CD14-positive monocyte (primary cell): ENCODE data around the gene RASAL2. TPM values are rescaled to one million over a fixed set of nuclear protein-coding genes. Genes with fewer than 3 reads are reported as not detected.

Experiments used
- DNase-seq, 3 donors: peaks; one replicate each; pipeline ENCODE4 v3.0.0-alpha.2; 2011 to 2022
- H2AFZ ChIP-seq: 2 replicates; pipeline ENCODE4 v1.6.0; 2012; ENCODE audit warnings: mild to moderate bottlenecking, low read depth, low read length, inconsistent platforms; ENCODE audit not compliant: insufficient read depth, poor library complexity, severe bottlenecking
- H3K27ac ChIP-seq, 2 donors: 1 replicate in 1 of 2; 2 replicates in 1 of 2; pipeline ENCODE4 v1.5.1; 2012 to 2013; ENCODE audit warnings: low read length in 2 of 2, control low read depth in 1 of 2, inconsistent platforms in 1 of 2, low read depth in 1 of 2, mild to moderate bottlenecking in 1 of 2
- H3K27me3 ChIP-seq, 2 donors: one replicate each; pipeline versions ENCODE4 v1.6.0 to v1.6.1; 2011 to 2013; ENCODE audit warnings: low read length in 2 of 2; ENCODE audit not compliant: control insufficient read depth in 2 of 2, insufficient read depth in 2 of 2
- H3K36me3 ChIP-seq, 2 donors: replicated peaks in 1 of 2; 1 replicate in 1 of 2; 2 replicates in 1 of 2; pipeline versions ENCODE4 v1.5.1 to v1.6.1; 2012 to 2013; ENCODE audit warnings: low read length in 2 of 2, control low read depth in 1 of 2, inconsistent platforms in 1 of 2, mild to moderate bottlenecking in 1 of 2; ENCODE audit not compliant: insufficient read depth in 2 of 2, control insufficient read depth in 1 of 2
- H3K4me1 ChIP-seq, 2 donors: 1 replicate in 1 of 2; 2 replicates in 1 of 2; pipeline versions ENCODE4 v1.5.1 to v1.6.1; 2012 to 2013; ENCODE audit warnings: low read length in 2 of 2, control low read depth in 1 of 2, inconsistent platforms in 1 of 2, mild to moderate bottlenecking in 1 of 2, moderate library complexity in 1 of 2; ENCODE audit not compliant: insufficient read depth in 2 of 2, control insufficient read depth in 1 of 2
- H3K4me2 ChIP-seq: replicated peaks from 2 replicates; pipeline ENCODE3; 2012; ENCODE audit warnings: low read length, moderate library complexity, mild to moderate bottlenecking; ENCODE audit not compliant: poor library complexity, severe bottlenecking; ENCODE audit errors: extremely low read depth
- H3K4me3 ChIP-seq, 3 experiments: fragments of 200-600 bp in 1 of 3; sonication (generic) in 1 of 3; replicated peaks in 1 of 3; 1 replicate in 2 of 3; 2 replicates in 1 of 3; pipeline ENCODE4 v1.5.1; 2011 to 2013; ENCODE audit warnings: low read length in 3 of 3, mild to moderate bottlenecking in 3 of 3, control low read depth in 2 of 3, low read depth in 2 of 3, inconsistent platforms in 1 of 3, moderate library complexity in 1 of 3
- H3K79me2 ChIP-seq: 2 replicates; pipeline ENCODE4 v1.6.0; 2012; ENCODE audit warnings: mild to moderate bottlenecking, control low read depth, inconsistent platforms, low read length, moderate library complexity; ENCODE audit not compliant: insufficient read depth
- H3K9ac ChIP-seq: 2 replicates; pipeline ENCODE4 v1.6.0; 2017; ENCODE audit warnings: low read length, mild to moderate bottlenecking; ENCODE audit not compliant: insufficient read depth, poor library complexity, severe bottlenecking
- H3K9me3 ChIP-seq, 2 donors: replicated peaks in 1 of 2; 1 replicate in 1 of 2; 2 replicates in 1 of 2; pipeline versions ENCODE4 v1.5.1 to v1.6.1; 2012 to 2013; ENCODE audit warnings: low read length in 2 of 2, control low read depth in 1 of 2; ENCODE audit not compliant: control insufficient read depth in 1 of 2, insufficient read depth in 1 of 2
- H4K20me1 ChIP-seq: 2 replicates; pipeline ENCODE4 v1.6.0; 2012; ENCODE audit warnings: mild to moderate bottlenecking, low read length, control low read depth, moderate library complexity; ENCODE audit not compliant: insufficient read depth
- H3K27ac Mint-ChIP-seq, 7 donors: one replicate each; pipeline ENCODE4 v1.8.0; 2020; ENCODE audit warnings: mild to moderate bottlenecking in 7 of 7, mixed read lengths in 7 of 7, moderate library complexity in 6 of 7, inconsistent platforms in 2 of 7
- H3K27me3 Mint-ChIP-seq, 3 donors: one replicate each; pipeline ENCODE4 v1.8.0; 2021 to 2022; ENCODE audit warnings: low read depth in 3 of 3, mild to moderate bottlenecking in 3 of 3, mixed read lengths in 3 of 3, moderate library complexity in 3 of 3, inconsistent platforms in 1 of 3
- H3K36me3 Mint-ChIP-seq, 2 donors: one replicate each; pipeline ENCODE4 v1.8.0; 2020; ENCODE audit warnings: mixed read lengths in 2 of 2, inconsistent platforms in 1 of 2, mild to moderate bottlenecking in 1 of 2
- H3K4me1 Mint-ChIP-seq: one replicate; pipeline ENCODE4 v1.8.0; 2020; ENCODE audit warnings: mild to moderate bottlenecking, mixed read lengths
- H3K4me3 Mint-ChIP-seq, 2 donors: one replicate each; pipeline ENCODE4 v1.8.0; 2020; ENCODE audit warnings: mild to moderate bottlenecking in 2 of 2, mixed read lengths in 2 of 2, moderate library complexity in 1 of 2
- H3K9me3 Mint-ChIP-seq, 7 donors: one replicate each; pipeline ENCODE4 v1.8.0; 2020 to 2022; ENCODE audit warnings: mixed read lengths in 7 of 7, mild to moderate bottlenecking in 6 of 7, moderate library complexity in 6 of 7, inconsistent platforms in 2 of 7
- WGBS: methylation state at CpG from one replicate; pipeline ENCODE4 v1.1.5; 2013; ENCODE audit warnings: missing lambda C conversion rate; ENCODE audit not compliant: insufficient coverage; 5-methylcytosine and 5-hydroxymethylcytosine counted together
- intact Hi-C, 2 donors: fragments of 100-400 bp; cut with micrococcal nuclease; formaldehyde crosslinking; loops; one replicate each; pipeline versions ENCODE4 v1.15.0 to v1.15.1; 2023
- polyA plus RNA-seq, 3 donors: library from polyadenylated mRNA; depleted of rRNA in 1 of 3; unstranded in 2 of 3; stranded (reverse) in 1 of 3; fragments of 300-500 nt in 2 of 3; fragments of >200 nt in 1 of 3; fragmentation: Illumina TruSeq in 2 of 3; gene quantifications; 1 replicate in 2 of 3; 2 replicates in 1 of 3; pipeline ENCODE4 v1.2.3, GENCODE V29; 2012 to 2021
- TF ChIP-seq, protein P1 (sequence below): fragments of 200-600 bp; IDR thresholded peaks from one replicate; pipeline ENCODE4 v1.8.0; 2022; ENCODE audit warnings: antibody characterized with exemption, mild to moderate bottlenecking

Gene RASAL2
- polyA plus RNA-seq, 3 donors = 0.15 to 1.00 (median 0.63) TPM

DNA sequence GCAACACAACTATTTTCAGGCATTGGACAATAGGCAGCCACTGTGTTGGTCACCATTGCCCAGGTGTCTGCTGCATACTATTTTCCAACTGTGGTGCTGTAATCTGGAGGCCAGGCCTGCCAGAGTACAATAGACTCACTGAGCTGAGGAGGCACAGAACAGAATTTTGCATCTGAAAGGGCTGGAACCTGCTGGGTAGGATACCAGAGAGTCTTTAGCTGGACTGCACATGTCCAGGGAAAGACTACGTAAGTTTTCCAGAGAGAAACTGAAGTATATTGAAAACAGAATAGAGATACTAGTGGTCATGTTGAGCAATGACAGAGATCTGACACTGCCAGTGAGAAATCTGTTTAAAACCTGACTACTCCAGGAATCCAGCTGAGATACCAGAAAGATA lies 200.8 kb downstream of the RASAL2 start:
- H3K9me3 Mint-ChIP-seq = no peaks in the 10 kb centered on the region
- H3K4me1 Mint-ChIP-seq = no peaks in the 10 kb centered on the region
- Histone ChIP-seq H4K20me1 (no peaks in the 10 kb centered on the region), H2AFZ (no peak overlapping the region), H3K4me2 (no peak overlapping the region), H3K4me1 (no peaks in the 10 kb centered on the region), H3K79me2 (no peaks in the 10 kb centered on the region), H3K27me3 (no peaks in the 10 kb centered on the region), H3K9ac (no peak overlapping the region), H3K36me3 (no peaks in the 10 kb centered on the region), H3K27ac (no peak overlapping the region), H3K9me3 (no peaks in the 10 kb centered on the region), H3K4me3 (no peak overlapping the region)
- TF ChIP-seq, protein P1, sequence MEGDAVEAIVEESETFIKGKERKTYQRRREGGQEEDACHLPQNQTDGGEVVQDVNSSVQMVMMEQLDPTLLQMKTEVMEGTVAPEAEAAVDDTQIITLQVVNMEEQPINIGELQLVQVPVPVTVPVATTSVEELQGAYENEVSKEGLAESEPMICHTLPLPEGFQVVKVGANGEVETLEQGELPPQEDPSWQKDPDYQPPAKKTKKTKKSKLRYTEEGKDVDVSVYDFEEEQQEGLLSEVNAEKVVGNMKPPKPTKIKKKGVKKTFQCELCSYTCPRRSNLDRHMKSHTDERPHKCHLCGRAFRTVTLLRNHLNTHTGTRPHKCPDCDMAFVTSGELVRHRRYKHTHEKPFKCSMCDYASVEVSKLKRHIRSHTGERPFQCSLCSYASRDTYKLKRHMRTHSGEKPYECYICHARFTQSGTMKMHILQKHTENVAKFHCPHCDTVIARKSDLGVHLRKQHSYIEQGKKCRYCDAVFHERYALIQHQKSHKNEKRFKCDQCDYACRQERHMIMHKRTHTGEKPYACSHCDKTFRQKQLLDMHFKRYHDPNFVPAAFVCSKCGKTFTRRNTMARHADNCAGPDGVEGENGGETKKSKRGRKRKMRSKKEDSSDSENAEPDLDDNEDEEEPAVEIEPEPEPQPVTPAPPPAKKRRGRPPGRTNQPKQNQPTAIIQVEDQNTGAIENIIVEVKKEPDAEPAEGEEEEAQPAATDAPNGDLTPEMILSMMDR = no peak
- no peaks in the 10 kb centered on the region for H3K27me3 Mint-ChIP-seq
- WGBS = 86% methylated on average over 1 of the region's 1 CpG
- intact Hi-C loops = no loop called here
- no peak for DNase-seq
- H3K27ac Mint-ChIP-seq = no peak overlapping the region
- H3K4me3 Mint-ChIP-seq = no peak overlapping the region
- H3K36me3 Mint-ChIP-seq = no peaks in the 10 kb centered on the region

GRCh38 chr1:178300352-178300699 lies 206.4 kb downstream of the RASAL2 start:
- H3K9me3 ChIP-seq = no peaks in the 10 kb centered on the region
- intact Hi-C loops = no loop called here
- no peak overlapping the region for H3K4me3 Mint-ChIP-seq
- H3K79me2 ChIP-seq = no peaks in the 10 kb centered on the region
- no peaks in the 10 kb centered on the region for H3K27me3 ChIP-seq
- no peak overlapping the region for H3K4me2 ChIP-seq
- no peaks in the 10 kb centered on the region for H3K36me3 Mint-ChIP-seq
- no peak overlapping the region for H3K27ac ChIP-seq
- no peaks in the 10 kb centered on the region for H4K20me1 ChIP-seq
- H3K27me3 Mint-ChIP-seq = no peaks in the 10 kb centered on the region
- peaks cover 7% of the 10 kb centered on the region for H3K4me1 Mint-ChIP-seq
- no peaks in the 10 kb centered on the region for H3K9me3 Mint-ChIP-seq
- no peak for DNase-seq
- TF ChIP-seq, protein P1 = peak; percentile 8
- no peaks in the 10 kb centered on the region for H3K4me1 ChIP-seq
- H2AFZ ChIP-seq = no peak overlapping the region
- peak overlapping the region in 1 of 7 donors; percentile 2 for H3K27ac Mint-ChIP-seq
- H3K36me3 ChIP-seq = no peaks in the 10 kb centered on the region
- H3K4me3 ChIP-seq = no peak overlapping the region
- H3K9ac ChIP-seq = no peak overlapping the region
